Coronary artery (tissue), 2 donors: ENCODE measurements around the gene TMEM130.

ENCODE experiments used
- DNase-seq: peaks from one replicate; pipeline ENCODE4 v3.0.0-alpha.2; 2017; ENCODE audit warnings: low spot score
- H3K27ac ChIP-seq, 2 donors: fragments of 200-600 bp; sonication (generic); one replicate each; pipeline ENCODE4 v1.5.1; 2016 to 2019
- H3K4me3 ChIP-seq: fragments of 200-600 bp; sonication (generic); 2 replicates; pipeline ENCODE4 v1.5.1; 2016; ENCODE audit warnings: mild to moderate bottlenecking, moderate library complexity
- TF ChIP-seq, protein P1 (sequence below): fragments of 200-600 bp; sonication (generic); IDR thresholded peaks from one replicate; pipeline ENCODE4 v1.5.1; 2019; ENCODE audit warnings: antibody characterized with exemption

Gene TMEM130

DNA sequence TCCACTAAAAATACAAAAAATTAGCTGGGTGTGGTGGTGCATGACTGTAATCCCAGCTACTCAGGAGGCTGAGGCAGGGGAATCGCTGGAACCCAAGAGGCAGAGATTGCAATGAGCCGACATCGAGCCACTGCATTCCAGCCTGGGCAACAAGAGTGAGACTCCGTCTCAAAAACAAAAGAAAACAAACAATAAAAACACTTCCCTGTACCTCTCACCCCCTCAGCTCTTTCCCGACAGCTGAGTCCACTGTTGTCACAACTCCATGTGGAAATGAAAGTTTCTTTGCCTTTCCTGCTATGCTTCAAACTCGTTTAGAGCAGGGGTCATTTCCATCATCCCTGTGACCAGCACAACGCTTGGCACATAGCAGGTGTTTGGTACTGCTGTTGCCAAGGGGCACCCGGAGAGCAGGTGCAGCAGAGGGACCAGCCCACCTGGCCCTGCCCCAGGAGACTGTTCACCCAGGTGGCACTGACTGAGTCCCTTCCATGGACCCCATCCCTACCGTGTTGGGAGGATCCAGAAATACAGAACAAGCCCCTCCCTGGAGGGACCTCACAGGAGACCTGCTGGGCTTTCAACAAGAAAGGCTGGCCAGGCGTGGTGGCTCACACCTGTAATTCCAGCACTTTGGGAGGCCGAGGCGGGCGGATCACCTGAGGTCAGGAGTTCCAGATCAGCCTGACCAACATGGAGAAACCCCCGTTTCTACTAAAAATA lies 4.9 kb downstream of the TMEM130 start:
- TF ChIP-seq, protein P1, sequence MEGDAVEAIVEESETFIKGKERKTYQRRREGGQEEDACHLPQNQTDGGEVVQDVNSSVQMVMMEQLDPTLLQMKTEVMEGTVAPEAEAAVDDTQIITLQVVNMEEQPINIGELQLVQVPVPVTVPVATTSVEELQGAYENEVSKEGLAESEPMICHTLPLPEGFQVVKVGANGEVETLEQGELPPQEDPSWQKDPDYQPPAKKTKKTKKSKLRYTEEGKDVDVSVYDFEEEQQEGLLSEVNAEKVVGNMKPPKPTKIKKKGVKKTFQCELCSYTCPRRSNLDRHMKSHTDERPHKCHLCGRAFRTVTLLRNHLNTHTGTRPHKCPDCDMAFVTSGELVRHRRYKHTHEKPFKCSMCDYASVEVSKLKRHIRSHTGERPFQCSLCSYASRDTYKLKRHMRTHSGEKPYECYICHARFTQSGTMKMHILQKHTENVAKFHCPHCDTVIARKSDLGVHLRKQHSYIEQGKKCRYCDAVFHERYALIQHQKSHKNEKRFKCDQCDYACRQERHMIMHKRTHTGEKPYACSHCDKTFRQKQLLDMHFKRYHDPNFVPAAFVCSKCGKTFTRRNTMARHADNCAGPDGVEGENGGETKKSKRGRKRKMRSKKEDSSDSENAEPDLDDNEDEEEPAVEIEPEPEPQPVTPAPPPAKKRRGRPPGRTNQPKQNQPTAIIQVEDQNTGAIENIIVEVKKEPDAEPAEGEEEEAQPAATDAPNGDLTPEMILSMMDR = no peak
- H3K4me3 ChIP-seq = no peak overlapping the region
- no peak for DNase-seq
- peak overlapping the region; percentile 11 to 86 for H3K27ac ChIP-seq

DNA sequence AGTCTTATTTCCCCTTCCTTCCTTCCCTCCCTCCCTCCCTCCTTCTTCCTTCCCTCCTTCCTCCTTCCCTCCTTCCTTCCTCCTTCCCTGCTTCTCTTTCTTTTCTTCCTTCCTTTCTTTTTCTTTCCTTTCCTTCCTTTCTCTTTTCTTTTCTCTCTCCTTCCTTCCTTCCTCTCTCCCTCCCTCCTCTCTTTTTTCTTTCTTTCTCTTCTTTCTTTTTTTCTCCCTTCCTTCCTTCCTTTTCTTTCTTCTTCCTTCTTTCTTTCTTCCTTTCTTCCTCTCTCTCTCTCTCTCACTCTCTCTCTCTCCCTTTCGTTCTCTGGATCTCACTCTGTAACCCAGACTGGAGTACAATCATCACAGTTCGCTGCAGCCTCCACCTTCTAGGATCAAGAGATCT lies 6.2 kb downstream of the TMEM130 start:
- H3K4me3 ChIP-seq = no peak overlapping the region
- TF ChIP-seq, protein P1 = no peak
- DNase-seq = no peak
- no peak overlapping the region for H3K27ac ChIP-seq

- no peak for DNase-seq
- no peak overlapping the region for H3K27ac ChIP-seq
- TF ChIP-seq, protein P1 = no peak
- no peak overlapping the region for H3K4me3 ChIP-seq
Measured at GRCh38 chr7:98862716-98863420, 6.9 kb downstream of the TMEM130 start.

- Histone ChIP-seq H3K27ac (no peak overlapping the region), H3K4me3 (no peak overlapping the region)
- DNase-seq = no peak
- TF ChIP-seq, protein P1 = no peak
Measured at GRCh38 chr7:98862203-98862602, 7.6 kb downstream of the TMEM130 start.

DNA sequence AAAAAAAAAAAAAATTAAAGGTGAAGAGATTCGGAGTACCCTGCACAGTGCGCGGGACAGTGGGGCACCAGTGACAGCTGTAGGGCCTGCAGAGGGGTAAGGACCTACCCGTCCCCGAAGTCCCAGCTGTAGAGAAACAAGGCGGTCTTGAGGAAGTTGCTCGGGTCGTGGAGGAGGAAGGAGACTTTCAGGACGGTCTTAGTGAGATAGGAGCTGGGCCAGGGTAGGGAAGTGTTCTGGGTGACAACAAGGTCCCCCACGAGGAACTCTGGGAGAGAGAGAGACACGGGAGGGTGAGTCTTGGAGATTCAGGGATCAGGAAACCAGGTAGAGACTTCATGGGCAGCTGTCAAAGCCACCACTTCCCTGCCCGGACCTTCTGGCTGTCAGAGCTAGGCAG lies 9.7 kb downstream of the TMEM130 start:
- H3K4me3 ChIP-seq = no peak overlapping the region
- H3K27ac ChIP-seq = no peak overlapping the region
- TF ChIP-seq, protein P1 = no peak
- DNase-seq = no peak

- TF ChIP-seq, protein P1 = no peak
- Histone ChIP-seq H3K4me3 (no peak overlapping the region), H3K27ac (no peak overlapping the region)
- DNase-seq = no peak
Measured at GRCh38 chr7:98855610-98856422, 14.0 kb downstream of the TMEM130 start.
